HCT116 (cell line): ENCODE measurements around the gene DUSP28. TPM values are rescaled to one million over a fixed set of nuclear protein-coding genes. Genes with fewer than 3 reads are reported as not detected.

Experiments used
- ATAC-seq: fragments of 200-7000 bp; cut with Tn5 transposase; 2 replicates; pipeline ENCODE4 v1.9.1; 2020; ENCODE audit warnings: mild to moderate bottlenecking, moderate library complexity
- BruUV-seq: library from RNA; stranded (reverse); fragments of 400-500 nt; replicated peaks from 2 replicates; lab custom pipeline; 2021; lab: Mats Ljungman, UMichigan
- CTCF ChIA-PET: fragments of 300-600 bp; sonication (Branson Sonifier 250); formaldehyde crosslinking; loops from one replicate; lab custom pipeline; 2021; ENCODE audit warnings: antibody characterized with exemption; lab: Charles Lee
- POLR2A ChIA-PET: fragments of 300-600, 350-600 bp; sonication (Branson Sonifier 250); formaldehyde crosslinking; loops from one replicate; lab custom pipeline; 2021; ENCODE audit warnings: antibody characterized with exemption; lab: Charles Lee
- RAD21 ChIA-PET, 2 experiments: fragments of 300-600 bp; sonication (Branson Sonifier 250); formaldehyde crosslinking; loops; one replicate each; lab custom pipeline; 2023; ENCODE audit warnings: low total read pairs in 2 of 2; ENCODE audit not compliant: uncharacterized antibody in 2 of 2, unreplicated experiment in 2 of 2, low non-redundant PET in 1 of 2; lab: Charles Lee
- DNase-seq: peaks from one replicate; pipeline ENCODE4 v3.0.0-alpha.2; 2010; ENCODE audit warnings: low read depth, low spot score
- H2AFZ ChIP-seq: fragments of 200-600 bp; shearing (Covaris generic), sonication (generic); 2 replicates; pipeline ENCODE4 v1.6.1; 2017; ENCODE audit warnings: low read depth, mixed run types, mixed read lengths, antibody characterized with exemption, low read length; ENCODE audit not compliant: poor library complexity, severe bottlenecking
- H3K27ac ChIP-seq: 2 replicates; pipeline ENCODE4 v1.5.1; 2012; ENCODE audit warnings: low read depth, low read length
- H3K27me3 ChIP-seq: fragments of 200-600 bp; sonication (generic); 2 replicates; pipeline ENCODE4 v1.6.1; 2016; ENCODE audit warnings: mixed run types, low read length, mixed read lengths; ENCODE audit not compliant: insufficient read depth
- H3K36me3 ChIP-seq, 2 experiments: fragments of 200-500 bp in 1 of 2; fragments of 200-600 bp in 1 of 2; sonication (Bioruptor generic) in 1 of 2; sonication (generic) in 1 of 2; 2 replicates each; pipeline versions ENCODE4 v1.5.1 to v1.6.1; 2014 to 2016; ENCODE audit warnings: low read length in 2 of 2, inconsistent platforms in 1 of 2, mixed read lengths in 1 of 2, mixed run types in 1 of 2; ENCODE audit not compliant: insufficient read depth in 2 of 2, control insufficient read depth in 1 of 2
- H3K4me1 ChIP-seq, 2 experiments: fragments of 200-600 bp in 1 of 2; sonication (generic) in 1 of 2; 2 replicates each; pipeline versions ENCODE4 v1.5.1 to v1.6.1; 2012 to 2017; ENCODE audit warnings: low read length in 2 of 2, inconsistent platforms in 1 of 2, mild to moderate bottlenecking in 1 of 2, mixed read lengths in 1 of 2, mixed run types in 1 of 2, moderate library complexity in 1 of 2; ENCODE audit not compliant: insufficient read depth in 2 of 2, control insufficient read depth in 1 of 2
- H3K4me2 ChIP-seq: fragments of 200-600 bp; sonication (generic); 2 replicates; pipeline ENCODE4 v1.6.1; 2017; ENCODE audit warnings: mixed run types, low read length, mixed read lengths
- H3K4me3 ChIP-seq, 2 experiments: fragments of 200-600 bp in 1 of 2; sonication (generic) in 1 of 2; replicated peaks in 1 of 2; 2 replicates each; pipeline ENCODE4 v1.5.1; 2011 to 2016; ENCODE audit warnings: low read length in 2 of 2, control low read depth in 1 of 2, low read depth in 1 of 2, mild to moderate bottlenecking in 1 of 2, mixed read lengths in 1 of 2, mixed run types in 1 of 2
- H3K79me2 ChIP-seq: fragments of 200-600 bp; sonication (generic); 2 replicates; pipeline ENCODE4 v1.6.1; 2017; ENCODE audit warnings: mild to moderate bottlenecking, mixed run types, low read length, moderate library complexity, mixed read lengths; ENCODE audit not compliant: insufficient read depth
- H3K9ac ChIP-seq: fragments of 200-600 bp; sonication (generic); 2 replicates; pipeline ENCODE4 v1.6.1; 2016; ENCODE audit warnings: low read length, mixed read lengths
- H3K9me2 ChIP-seq: fragments of 200-600 bp; sonication (generic), shearing (Covaris generic); 2 replicates; pipeline ENCODE4 v1.6.1; 2017; ENCODE audit warnings: mixed run types, mild to moderate bottlenecking, moderate library complexity; ENCODE audit not compliant: insufficient read depth
- H3K9me3 ChIP-seq, 2 experiments: fragments of 200-500 bp in 1 of 2; fragments of 200-600 bp in 1 of 2; sonication (Bioruptor generic) in 1 of 2; sonication (generic) in 1 of 2; 2 replicates each; pipeline ENCODE4 v1.6.1; 2014 to 2017; ENCODE audit warnings: low read length in 2 of 2, mixed read lengths in 2 of 2, inconsistent platforms in 1 of 2, low read depth in 1 of 2, mild to moderate bottlenecking in 1 of 2, mixed run types in 1 of 2, moderate library complexity in 1 of 2; ENCODE audit not compliant: control insufficient read depth in 1 of 2, insufficient read depth in 1 of 2
- H4K20me1 ChIP-seq: fragments of 200-600 bp; sonication (generic), shearing (Covaris generic); 2 replicates; pipeline ENCODE4 v1.6.1; 2017; ENCODE audit warnings: mixed run types, mild to moderate bottlenecking, moderate library complexity; ENCODE audit not compliant: insufficient read depth
- ATF3 ChIP-seq: IDR thresholded peaks from 2 replicates; pipeline ENCODE4 v1.6.1; 2012
- CEBPB ChIP-seq: IDR thresholded peaks from 2 replicates; pipeline ENCODE4 v1.6.1; 2012; ENCODE audit warnings: low read depth
- CTCF ChIP-seq, 3 experiments: fragments of 200-600 bp in 1 of 3; sonication (generic) in 1 of 3; IDR thresholded peaks in 2 of 3; conservative IDR thresholded peaks in 1 of 3; 2 replicates each; pipeline ENCODE4 v1.5.1; 2012 to 2017; ENCODE audit warnings: low read depth in 2 of 3, low read length in 2 of 3, antibody characterized with exemption in 1 of 3, borderline replicate concordance in 1 of 3, control low read depth in 1 of 3, mild to moderate bottlenecking in 1 of 3, mixed read lengths in 1 of 3, mixed run types in 1 of 3, moderate library complexity in 1 of 3; ENCODE audit not compliant: insufficient read depth in 1 of 3
- EGR1 ChIP-seq: IDR thresholded peaks from 2 replicates; pipeline ENCODE4 v1.6.1; 2012; ENCODE audit warnings: low read depth
- ELF1 ChIP-seq: IDR thresholded peaks from 2 replicates; pipeline ENCODE4 v1.6.1; 2012; ENCODE audit warnings: low read depth, borderline replicate concordance
- EZH2phosphoT487 ChIP-seq: fragments of 200-600 bp; IDR thresholded peaks from 2 replicates; pipeline ENCODE4 v1.6.1; 2018; ENCODE audit warnings: antibody characterized with exemption, borderline replicate concordance
- MAX ChIP-seq: IDR thresholded peaks from 2 replicates; pipeline ENCODE4 v1.6.1; 2012
- POLR2A ChIP-seq: IDR thresholded peaks from 2 replicates; pipeline ENCODE4 v1.7.0; 2011; ENCODE audit warnings: borderline replicate concordance; ENCODE audit not compliant: insufficient read depth, insufficient read length; ENCODE audit errors: extremely low read depth
- REST ChIP-seq: IDR thresholded peaks from 2 replicates; pipeline ENCODE4 v1.6.1; 2012; ENCODE audit warnings: low read depth
- SIN3A ChIP-seq: IDR thresholded peaks from 2 replicates; pipeline ENCODE4 v1.6.1; 2012; ENCODE audit warnings: low read depth
- YY1 ChIP-seq: IDR thresholded peaks from 2 replicates; pipeline ENCODE4 v1.6.1; 2011; ENCODE audit warnings: low read length, low read depth, moderate library complexity, mild to moderate bottlenecking; ENCODE audit not compliant: insufficient replicate concordance; ENCODE audit errors: extremely low read depth
- ZBTB33 ChIP-seq: IDR thresholded peaks from 2 replicates; pipeline ENCODE4 v1.6.1; 2011; ENCODE audit warnings: mild to moderate bottlenecking, low read length, moderate library complexity; ENCODE audit not compliant: insufficient replicate concordance; ENCODE audit errors: extremely low read depth
- ZFX ChIP-seq: fragments of 450-650 bp; IDR thresholded peaks from 2 replicates; pipeline ENCODE4 v1.6.1; 2017
- ZNF274 ChIP-seq: fragments of 200-500 bp; sonication (Bioruptor generic); IDR thresholded peaks from 2 replicates; pipeline ENCODE4 v1.6.1; 2014; ENCODE audit warnings: mild to moderate bottlenecking, low read depth, low read length, inconsistent platforms
- intact Hi-C: fragments of 100-400 bp; cut with micrococcal nuclease; formaldehyde crosslinking; loops from 2 replicates; pipeline ENCODE4 v1.10.0; 2022
- total RNA-seq: library from RNA; stranded (reverse); gene quantifications from one replicate; pipeline ENCODE4 v1.2.1, GENCODE V29; 2021; ENCODE audit not compliant: unreplicated experiment

Gene DUSP28
- total RNA-seq, 1 experiment from 2014 or later = 5.6 TPM

GRCh38 chr2:240570531-240571313 is 10.6 kb downstream of the DUSP28 start:
- Histone ChIP-seq H4K20me1 (no peaks in the 10 kb centered on the region), H2AFZ (no peak overlapping the region), H3K36me3 (no peaks in the 10 kb centered on the region)

More at GRCh38 chr2:240570531-240571313, 10.6 kb downstream of the DUSP28 start:
- intact Hi-C loops = no loop called here
- ChIA-PET CTCF (no interaction called here), POLR2A (interaction anchor here (0.8 kb wide), 1 partner anchor 16 kb away, joined by 3 read pairs; the partner anchor contains the start of gene CAPN10), RAD21 (no interaction called here)
- Histone ChIP-seq H3K27ac (peak overlapping the region; percentile 93; the same call in 1 of the 2 replicates), H3K4me3 (no peak overlapping the region), H3K79me2 (peaks cover 35% of the 10 kb centered on the region; the same call in 1 of the 2 replicates), H3K27me3 (no peaks in the 10 kb centered on the region), H3K9me3 (no peaks in the 10 kb centered on the region), H3K4me1 (peaks cover 26 to 41% of the 10 kb centered on the region in 2 experiments), H3K9ac (no peak overlapping the region), H3K9me2 (no peaks in the 10 kb centered on the region), H3K4me2 (peak overlapping the region; percentile 92)
- DNase-seq = no peak
- TF ChIP-seq POLR2A (no peak), REST (no peak), ZBTB33 (no peak), ATF3 (no peak), SIN3A (no peak), ZFX (no peak), CEBPB (no peak), CTCF (IDR thresholded peaks at IDR 0.05 in 2 of 3, conservative IDR thresholded peaks at IDR 0.05 in 1 of 3; ENCODE audit: borderline replicate concordance in 1 of 3, insufficient read depth in 1 of 3, low read depth in 2 of 3, low read length in 2 of 3) (no peak), MAX (no peak), EZH2phosphoT487 (no peak), ZNF274 (no peak), EGR1 (no peak), ELF1 (no peak), YY1 (no peak)
- no TSS peak for BruUV-seq
- no peak for ATAC-seq
